HepG2 (cell line): ENCODE data around the gene COPE. TPM values are rescaled to one million over a fixed set of nuclear protein-coding genes. Genes with fewer than 3 reads are reported as not detected.
A peak's percentile ranks its signal among the peaks of the same experiment; 100 is the strongest.

Source experiments
- ATAC-seq: fragments of 200-7000 bp; cut with Tn5 transposase; 3 replicates; pipeline ENCODE4 v1.9.1; 2020; ENCODE audit warnings: mild to moderate bottlenecking, moderate library complexity
- BruUV-seq: library from RNA; stranded (reverse); fragments of 400-500 nt; replicated peaks from 2 replicates; lab custom pipeline; 2021; lab: Mats Ljungman, UMichigan
- CTCF ChIA-PET: fragments of 300-600 bp; formaldehyde crosslinking; extraction: SDS; loops from one replicate; lab custom pipeline; 2021; ENCODE audit warnings: low total read pairs, inconsistent platforms, low intra/inter-chr PET ratio; lab: Yijun Ruan, JAX
- POLR2A ChIA-PET: fragments of 350-600 bp; sonication (Branson Sonifier 250); formaldehyde crosslinking; loops from one replicate; lab custom pipeline; 2020; ENCODE audit warnings: antibody characterized with exemption, inconsistent platforms; lab: Yijun Ruan, JAX
- DNase-seq: peaks from one replicate; pipeline ENCODE4 v3.0.0-alpha.2; 2015; ENCODE audit warnings: low spot score
- FAIRE-seq: peaks from 3 replicates; lab custom pipeline; 2011; peaks lifted over from hg19 to GRCh38; lab: Jason Lieb, UNC
- H2AFZ ChIP-seq: one replicate; pipeline ENCODE4 v1.6.1; 2011; ENCODE audit warnings: low read length, inconsistent platforms
- H3K27ac ChIP-seq: fragments of 300-600 bp; 3 replicates; pipeline ENCODE4 v1.8.0; 2011; ENCODE audit warnings: mixed run types, mild to moderate bottlenecking, mixed read lengths, low read length, inconsistent platforms; ENCODE audit not compliant: insufficient read depth; ENCODE audit errors: extremely low read length
- H3K27me3 ChIP-seq, 2 experiments: fragments of 200-600 bp in 1 of 2; 2 replicates in 1 of 2; 3 replicates in 1 of 2; pipeline versions ENCODE4 v1.6.0 to v1.8.0; 2011; ENCODE audit warnings: low read length in 2 of 2, mild to moderate bottlenecking in 2 of 2, moderate library complexity in 2 of 2, inconsistent platforms in 1 of 2; ENCODE audit not compliant: insufficient read depth in 2 of 2, control insufficient read depth in 1 of 2
- H3K36me3 ChIP-seq, 2 experiments: fragments of 200-600 bp in 1 of 2; replicated peaks in 1 of 2; 2 replicates in 1 of 2; 3 replicates in 1 of 2; pipeline versions ENCODE4 v1.5.1 to v1.8.0; 2011; ENCODE audit warnings: low read length in 2 of 2, inconsistent platforms in 1 of 2; ENCODE audit not compliant: insufficient read depth in 2 of 2, control insufficient read depth in 1 of 2
- H3K4me1 ChIP-seq: 2 replicates; pipeline ENCODE4 v1.5.1; 2012; ENCODE audit warnings: low read length, inconsistent platforms; ENCODE audit not compliant: insufficient read depth
- H3K4me2 ChIP-seq: 2 replicates; pipeline ENCODE4 v1.6.0; 2011; ENCODE audit warnings: low read depth, low read length, inconsistent platforms
- H3K4me3 ChIP-seq, 3 experiments: fragments of 200-600 bp in 1 of 3; sonication (generic), shearing (Covaris generic) in 1 of 3; replicated peaks in 1 of 3; 2 replicates each; pipeline ENCODE4 v1.5.1; 2011 to 2016; ENCODE audit warnings: low read length in 3 of 3, inconsistent platforms in 2 of 3, low read depth in 2 of 3, mild to moderate bottlenecking in 2 of 3, control low read depth in 1 of 3, mixed read lengths in 1 of 3; ENCODE audit not compliant: insufficient read depth in 1 of 3
- H3K79me2 ChIP-seq: one replicate; pipeline ENCODE4 v1.6.1; 2011; ENCODE audit warnings: low read length, inconsistent platforms; ENCODE audit not compliant: insufficient read depth
- H3K9ac ChIP-seq: 2 replicates; pipeline ENCODE4 v1.6.0; 2011; ENCODE audit warnings: mild to moderate bottlenecking, low read depth, low read length, inconsistent platforms; ENCODE audit not compliant: insufficient read depth
- H3K9me3 ChIP-seq: 2 replicates; pipeline ENCODE4 v1.5.1; 2012; ENCODE audit warnings: mild to moderate bottlenecking, low read length
- H4K20me1 ChIP-seq: 2 replicates; pipeline ENCODE4 v1.6.0; 2011; ENCODE audit warnings: inconsistent platforms, mild to moderate bottlenecking, low read length, moderate library complexity; ENCODE audit not compliant: insufficient read depth
- AGO2 ChIP-seq: fragments of 200-400 bp; formaldehyde crosslinking; optimal IDR thresholded peaks from 2 replicates; pipeline ENCODE3; 2017; ENCODE audit warnings: mild to moderate bottlenecking, low read depth, low read length, moderate library complexity
- POLR2A ChIP-seq, 2 experiments: IDR thresholded peaks; 2 replicates each; pipeline ENCODE4 v1.6.1; 2011; ENCODE audit warnings: low read depth in 2 of 2, low read length in 2 of 2, mild to moderate bottlenecking in 1 of 2, moderate library complexity in 1 of 2; ENCODE audit not compliant: insufficient read depth in 1 of 2
- PRMT3 ChIP-seq: sonication (generic); formaldehyde crosslinking; IDR thresholded peaks from 2 replicates; pipeline ENCODE4 v1.8.1; 2022; ENCODE audit warnings: low read depth, mild to moderate bottlenecking, moderate library complexity, missing genetic modification reagents, borderline replicate concordance
- RBM22 ChIP-seq: fragments of 200-400 bp; formaldehyde crosslinking; optimal IDR thresholded peaks from 2 replicates; pipeline ENCODE3; 2017; ENCODE audit warnings: mild to moderate bottlenecking, low read length, moderate library complexity
- TERF1 ChIP-seq: sonication (generic); formaldehyde crosslinking; IDR thresholded peaks from 2 replicates; pipeline ENCODE4 v1.8.0; 2022; ENCODE audit warnings: mild to moderate bottlenecking, missing genetic modification reagents, moderate library complexity
- WGBS: methylation state at CpG from one replicate; pipeline ENCODE4 v1.1.6; 2017; ENCODE audit warnings: low lambda C conversion rate; 5-methylcytosine and 5-hydroxymethylcytosine counted together
- in situ Hi-C: cut with HindIII; loops from 2 replicates; pipeline ENCODE4 v1.10.0; 2017; ENCODE audit warnings: low pct_unique_long_range_greater_than_20kb; ENCODE audit not compliant: extremely low pct_ligation_motif_present
- intact Hi-C: fragments of 100-400 bp; cut with micrococcal nuclease; formaldehyde crosslinking; loops from one replicate; pipeline ENCODE4 v1.10.0; 2022; ENCODE audit not compliant: unreplicated experiment
- polyA plus RNA-seq, 8 experiments: library from polyadenylated mRNA; depleted of rRNA in 3 of 8; stranded (reverse) in 7 of 8; unstranded in 1 of 8; fragments of >200 nt; fragmentation: Illumina TruSeq in 4 of 8; extraction: Trizol in 4 of 8; gene quantifications; 2 replicates each; pipeline versions ENCODE4 v1.2.1 to v1.2.3, GENCODE V29; 2011 to 2016; ENCODE audit warnings: low read depth in 4 of 8, missing spikeins in 1 of 8, mixed read lengths in 1 of 8; ENCODE audit not compliant: insufficient read depth in 1 of 8
- total RNA-seq, 5 experiments: library from RNA; depleted of rRNA; stranded (reverse); fragments of >200 nt; fragmentation: Illumina TruSeq; extraction: Trizol; gene quantifications; 2 replicates each; pipeline ENCODE4 v1.2.3, GENCODE V29; 2016; ENCODE audit warnings: low read depth in 1 of 5

COPE gene
- total and polyA plus RNA-seq, 2 of the 13 experiments (the other 11 are each of a cell fraction or from before 2014, with no cell fraction given), result 189 to 205 TPM

GRCh38 chr19:18855647-18856384, 63.4 kb downstream of the COPE start:
- peaks cover 74 to 98% of the 10 kb centered on the region in 2 experiments for H3K36me3 ChIP-seq
- no peak overlapping the region for H3K4me2 ChIP-seq
- H3K27ac ChIP-seq, result no peak overlapping the region
- CTCF ChIA-PET, result interaction anchor here (1.7 kb wide), 1 partner anchor 9 kb away, joined by 4 read pairs; no protein-coding TSS in a partner anchor
- ATAC-seq (no peak), DNase-seq (no peak), FAIRE-seq (no peak)
- no TSS peak for BruUV-seq
- no peak overlapping the region for H3K4me3 ChIP-seq
- POLR2A ChIA-PET, result interaction anchor here (1.2 kb wide), 1 partner anchor 16 kb away, joined by 3 read pairs; no protein-coding TSS in a partner anchor
- no peaks in the 10 kb centered on the region for H3K4me1 ChIP-seq
- in situ Hi-C loops, result no loop called here
- no peak overlapping the region for H3K9ac ChIP-seq
- WGBS, result 94% methylated on average over 22 of the region's 27 CpGs
- H2AFZ ChIP-seq, result no peak overlapping the region
- H3K79me2 ChIP-seq, result no peaks in the 10 kb centered on the region
- no peaks in the 10 kb centered on the region for H3K27me3 ChIP-seq
- TF ChIP-seq RBM22, result peak; percentile 11
- TF ChIP-seq TERF1, result no peak
- intact Hi-C loops, result no loop called here
- no peaks in the 10 kb centered on the region for H3K9me3 ChIP-seq
- peaks cover 5% of the 10 kb centered on the region; the same call in 1 of the 2 replicates for H4K20me1 ChIP-seq

GRCh38 chr19:18854982-18855381, 64.2 kb downstream of the COPE start:
- H2AFZ ChIP-seq, result no peak overlapping the region
- H3K4me2 ChIP-seq, result no peak overlapping the region
- CTCF ChIA-PET, result no interaction called here
- no peaks in the 10 kb centered on the region for H3K4me1 ChIP-seq
- DNase-seq, result no peak
- FAIRE-seq, result no peak
- no peaks in the 10 kb centered on the region for H3K9me3 ChIP-seq
- WGBS, result 99% methylated on average over 22 of the region's 33 CpGs
- TF ChIP-seq POLR2A (IDR thresholded peaks at IDR 0.05; ENCODE audit: insufficient read depth in 1 of 2, low read depth in 2 of 2, low read length in 2 of 2), result 0 out of 4 replicates have a peak, but pooled peaks of 1 of the 2 experiments have one; percentile 13
- TF ChIP-seq PRMT3 (CRISPR knock-in tag), result no peak
- TF ChIP-seq AGO2, result peak; percentile 85
- no peak overlapping the region for H3K9ac ChIP-seq
- in situ Hi-C loops (no loop called here), intact Hi-C loops (no loop called here)
- H3K79me2 ChIP-seq, result no peaks in the 10 kb centered on the region
- no peak for ATAC-seq
- H3K36me3 ChIP-seq, result peaks cover 73 to 98% of the 10 kb centered on the region in 2 experiments
- no TSS peak for BruUV-seq
- POLR2A ChIA-PET, result no interaction called here
- H3K4me3 ChIP-seq, result no peak overlapping the region
- H4K20me1 ChIP-seq, result peaks cover 10% of the 10 kb centered on the region; the same call in 1 of the 2 replicates
- no peak overlapping the region for H3K27ac ChIP-seq
- no peaks in the 10 kb centered on the region for H3K27me3 ChIP-seq
